HepG2 (cell line): Measurements from ENCODE around the gene PRCD. TPM values are rescaled to one million over a fixed set of nuclear protein-coding genes. Genes with fewer than 3 reads are reported as not detected.

Experiments used
- BATF2 ChIP-seq: sonication (generic); formaldehyde crosslinking; IDR thresholded peaks from 2 replicates; pipeline ENCODE4 v1.8.0; 2022; ENCODE audit warnings: mild to moderate bottlenecking, missing genetic modification reagents, moderate library complexity
- CREM ChIP-seq, 2 experiments: sonication (generic) in 1 of 2; formaldehyde crosslinking in 1 of 2; IDR thresholded peaks; 2 replicates each; pipeline versions ENCODE4 v1.4.0 to v1.6.1; 2016 to 2020; ENCODE audit warnings: antibody characterized with exemption in 1 of 2, mild to moderate bottlenecking in 1 of 2, missing genetic modification reagents in 1 of 2
- EZH2 ChIP-seq: conservative IDR thresholded peaks from 2 replicates; pipeline ENCODE4 v1.6.1; 2012; ENCODE audit warnings: mild to moderate bottlenecking, low read depth, low read length, moderate library complexity
- HOXA5 ChIP-seq: sonication (generic); formaldehyde crosslinking; IDR thresholded peaks from 2 replicates; pipeline ENCODE4 v1.4.0; 2020; ENCODE audit warnings: missing genetic modification reagents
- MXD1 ChIP-seq: sonication (generic); formaldehyde crosslinking; IDR thresholded peaks from 2 replicates; pipeline ENCODE4 v1.4.0; 2020; ENCODE audit warnings: mild to moderate bottlenecking, missing genetic modification reagents
- PAWR ChIP-seq: sonication (generic); formaldehyde crosslinking; IDR thresholded peaks from 2 replicates; pipeline ENCODE4 v1.4.0; 2020; ENCODE audit warnings: missing genetic modification reagents, mild to moderate bottlenecking, borderline replicate concordance
- PHF8 ChIP-seq: sonication (generic); formaldehyde crosslinking; IDR thresholded peaks from 2 replicates; pipeline ENCODE4 v1.5.0; 2020; ENCODE audit warnings: missing genetic modification reagents
- POLR2AphosphoS5 ChIP-seq: IDR thresholded peaks from 2 replicates; pipeline ENCODE4 v1.6.1; 2012; ENCODE audit warnings: low read depth, low read length
- U2AF2 ChIP-seq: fragments of 200-400 bp; formaldehyde crosslinking; IDR thresholded peaks from 2 replicates; pipeline ENCODE4 v1.6.1; 2017; ENCODE audit warnings: low read depth, mild to moderate bottlenecking, low read length
- ZBTB4 ChIP-seq: sonication (generic); formaldehyde crosslinking; IDR thresholded peaks from 2 replicates; pipeline ENCODE4 v1.4.0; 2020; ENCODE audit warnings: missing genetic modification reagents, mild to moderate bottlenecking, borderline replicate concordance
- ZFP90 ChIP-seq: sonication (generic); formaldehyde crosslinking; IDR thresholded peaks from 2 replicates; pipeline ENCODE4 v1.8.0; 2022; ENCODE audit warnings: missing genetic modification reagents, mild to moderate bottlenecking, inconsistent platforms, borderline replicate concordance
- ZNF331 ChIP-seq: sonication (generic); formaldehyde crosslinking; IDR thresholded peaks from 2 replicates; pipeline ENCODE4 v1.4.0; 2020; ENCODE audit warnings: missing genetic modification reagents
- ZNF552 ChIP-seq: sonication (generic); formaldehyde crosslinking; IDR thresholded peaks from 2 replicates; pipeline ENCODE4 v1.9.0; 2022; ENCODE audit warnings: missing genetic modification reagents, mild to moderate bottlenecking, borderline replicate concordance
- ZNF574 ChIP-seq: sonication (generic); formaldehyde crosslinking; IDR thresholded peaks from 2 replicates; pipeline ENCODE4 v1.4.0; 2020; ENCODE audit warnings: missing genetic modification reagents
- ZNF615 ChIP-seq: sonication (generic); formaldehyde crosslinking; IDR thresholded peaks from 2 replicates; pipeline ENCODE4 v1.5.0; 2020; ENCODE audit warnings: mild to moderate bottlenecking, missing genetic modification reagents, borderline replicate concordance
- ZNF670 ChIP-seq: sonication (generic); formaldehyde crosslinking; IDR thresholded peaks from 2 replicates; pipeline ENCODE4 v1.8.0; 2022; ENCODE audit warnings: mild to moderate bottlenecking, missing genetic modification reagents, borderline replicate concordance
- ZNF672 ChIP-seq: sonication (generic); formaldehyde crosslinking; IDR thresholded peaks from 2 replicates; pipeline ENCODE4 v1.8.1; 2022; ENCODE audit warnings: missing genetic modification reagents
- ZNF841 ChIP-seq: sonication (generic); formaldehyde crosslinking; IDR thresholded peaks from 2 replicates; pipeline ENCODE4 v1.8.1; 2023; ENCODE audit warnings: missing genetic modification reagents, borderline replicate concordance
- ZSCAN21 ChIP-seq: sonication (generic); formaldehyde crosslinking; IDR thresholded peaks from 2 replicates; pipeline ENCODE4 v1.8.0; 2022; ENCODE audit warnings: mild to moderate bottlenecking, missing genetic modification reagents, moderate library complexity, borderline replicate concordance
- polyA plus RNA-seq, 8 experiments: library from polyadenylated mRNA; depleted of rRNA in 3 of 8; stranded (reverse) in 7 of 8; unstranded in 1 of 8; fragments of >200 nt; fragmentation: Illumina TruSeq in 4 of 8; extraction: Trizol in 4 of 8; gene quantifications; 2 replicates each; pipeline versions ENCODE4 v1.2.1 to v1.2.3, GENCODE V29; 2011 to 2016; ENCODE audit warnings: low read depth in 4 of 8, missing spikeins in 1 of 8, mixed read lengths in 1 of 8; ENCODE audit not compliant: insufficient read depth in 1 of 8
- total RNA-seq, 5 experiments: library from RNA; depleted of rRNA; stranded (reverse); fragments of >200 nt; fragmentation: Illumina TruSeq; extraction: Trizol; gene quantifications; 2 replicates each; pipeline ENCODE4 v1.2.3, GENCODE V29; 2016; ENCODE audit warnings: low read depth in 1 of 5

Gene PRCD
- total and polyA plus RNA-seq, 2 of the 13 experiments (the other 11 are each of a cell fraction or from before 2014, with no cell fraction given) = 0.51 TPM; not detected in 1

GRCh38 chr17:76557368-76558197, 17.7 kb downstream of the PRCD start (continued):
- peak; percentile 99 for TF ChIP-seq POLR2AphosphoS5
- peak; percentile 83 for TF ChIP-seq BATF2 (CRISPR knock-in tag)
- peak; percentile 90 for TF ChIP-seq PHF8 (CRISPR knock-in tag)
- TF ChIP-seq EZH2 = no peak
- peak; percentile 83 for TF ChIP-seq MXD1 (CRISPR knock-in tag)
- no peak for TF ChIP-seq PAWR (CRISPR knock-in tag)
- peak; percentile 94 for TF ChIP-seq ZNF615 (CRISPR knock-in tag)
- peak; percentile 87; the same call in 1 of the 2 replicates for TF ChIP-seq ZNF672 (CRISPR knock-in tag)
- TF ChIP-seq CREM (IDR thresholded peaks at IDR 0.05) = peak; percentile 96
- TF ChIP-seq CREM (CRISPR knock-in tag; IDR thresholded peaks at IDR 0.05) = no peak; the same call in 1 of the 2 replicates
- peak; percentile 60; the same call in 1 of the 2 replicates for TF ChIP-seq ZNF552 (CRISPR knock-in tag)
- TF ChIP-seq ZBTB4 (CRISPR knock-in tag) = peak; percentile 93
- peak; percentile 95 for TF ChIP-seq ZNF574
- TF ChIP-seq ZSCAN21 (CRISPR knock-in tag) = peak; percentile 80
- no peak for TF ChIP-seq U2AF2
- TF ChIP-seq ZFP90 (CRISPR knock-in tag) = no peak; the same call in 1 of the 2 replicates
- TF ChIP-seq ZNF670 (CRISPR knock-in tag) = no peak; the same call in 1 of the 2 replicates
- no peak for TF ChIP-seq ZNF841
- peak; percentile 90 for TF ChIP-seq ZNF331 (CRISPR knock-in tag)
- TF ChIP-seq HOXA5 (CRISPR knock-in tag) = peak; percentile 68
